SW480 (cell line): ENCODE data around the gene ICA1.
"Not testable (repeated sequence)": the region's sequence is repeated elsewhere in the genome, so short reads cannot be mapped to it uniquely, and the experiment has no call there.

Experiments used
- DNase-seq: peaks from one replicate; pipeline ENCODE4 v3.0.0-alpha.2; 2016; ENCODE audit warnings: low spot score

ICA1 gene

DNA sequence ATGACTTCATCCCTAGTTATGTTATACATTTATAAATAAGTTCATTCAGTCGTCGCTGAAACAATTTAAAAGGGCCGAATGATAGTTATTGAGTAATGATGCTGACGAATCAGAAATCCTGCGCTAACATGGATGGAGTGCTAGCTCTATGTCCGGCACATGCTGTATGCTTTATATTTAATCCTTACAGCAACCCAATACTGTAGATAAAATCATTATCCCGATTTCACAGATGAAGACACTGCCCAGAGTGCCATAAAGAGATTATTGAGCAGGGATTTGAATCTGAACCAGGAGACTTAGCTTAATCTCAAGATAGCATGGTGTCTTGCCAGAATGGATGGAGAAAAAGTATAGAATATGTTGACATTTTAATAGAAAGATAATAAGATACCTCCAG is 1.1 kb upstream of the ICA1 start:
- no peak for DNase-seq

DNA sequence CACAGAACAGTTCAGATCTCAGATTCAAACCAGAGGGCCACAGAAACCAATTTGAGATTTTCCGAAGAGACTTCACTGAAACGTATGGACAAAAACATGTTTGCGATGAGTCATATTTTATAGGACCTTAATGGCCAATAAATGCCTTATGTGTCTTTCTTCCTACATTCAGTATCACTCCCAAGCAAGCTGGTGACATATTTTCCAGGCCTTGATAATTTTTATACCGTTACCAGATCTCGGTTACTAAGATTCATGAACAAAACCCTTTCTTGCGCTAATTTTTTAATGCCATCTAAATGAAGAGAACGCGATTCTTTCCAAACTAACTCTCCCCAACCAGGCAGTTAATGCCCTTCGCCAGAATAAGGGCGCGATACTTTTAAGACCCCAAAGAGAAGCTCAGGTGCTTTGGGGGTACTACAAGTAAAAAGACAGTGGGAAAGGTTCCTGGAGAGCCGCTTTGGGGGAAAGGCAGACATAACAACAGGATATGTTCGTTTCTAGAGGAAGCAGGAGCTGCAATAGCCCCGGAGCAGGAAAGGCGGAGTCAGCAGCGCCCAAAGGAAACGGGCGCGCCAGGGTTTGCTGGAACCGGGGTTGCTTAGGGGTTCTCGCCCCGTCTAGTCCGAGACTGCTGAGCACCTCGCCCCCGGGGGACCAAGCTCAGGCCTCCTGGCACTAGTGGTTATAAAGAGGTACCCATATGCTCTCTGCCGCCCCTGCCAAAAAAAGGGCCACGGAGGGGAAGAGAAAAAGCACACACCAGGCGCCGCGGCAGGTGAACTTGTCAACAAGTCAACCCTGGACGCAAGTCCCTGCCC is 884 bp downstream of the ICA1 start:
- peak; percentile 87 for DNase-seq

DNA sequence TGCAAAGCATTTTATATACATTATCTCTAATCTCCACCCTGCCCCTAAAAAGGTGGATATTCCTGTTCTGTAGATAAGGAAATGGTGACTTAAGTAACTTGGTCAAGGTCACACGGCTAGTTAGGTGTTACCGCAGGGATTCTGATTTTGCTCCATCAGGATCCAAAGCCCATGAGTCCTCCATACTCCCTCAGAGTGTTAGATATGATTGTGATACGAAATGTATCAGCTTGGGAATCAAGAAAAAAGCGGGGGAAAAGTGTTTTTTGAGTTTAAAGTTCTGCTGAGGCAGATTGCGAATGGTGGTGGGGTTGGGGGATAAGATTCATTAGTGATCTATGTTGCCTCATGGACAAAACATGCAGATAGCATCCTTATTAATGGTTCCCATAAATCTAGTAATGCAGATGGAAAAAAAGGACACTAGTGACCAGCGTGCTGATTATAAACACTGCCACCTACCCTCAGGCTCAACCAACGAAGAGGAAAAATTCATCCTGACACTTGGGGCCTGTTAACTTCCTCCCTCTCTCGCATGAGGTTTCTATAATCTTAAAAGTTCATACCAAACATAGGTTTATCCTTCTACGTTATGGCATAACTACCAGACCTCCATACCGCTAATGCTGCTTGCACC is 2.3 kb downstream of the ICA1 start:
- no peak for DNase-seq

DNA sequence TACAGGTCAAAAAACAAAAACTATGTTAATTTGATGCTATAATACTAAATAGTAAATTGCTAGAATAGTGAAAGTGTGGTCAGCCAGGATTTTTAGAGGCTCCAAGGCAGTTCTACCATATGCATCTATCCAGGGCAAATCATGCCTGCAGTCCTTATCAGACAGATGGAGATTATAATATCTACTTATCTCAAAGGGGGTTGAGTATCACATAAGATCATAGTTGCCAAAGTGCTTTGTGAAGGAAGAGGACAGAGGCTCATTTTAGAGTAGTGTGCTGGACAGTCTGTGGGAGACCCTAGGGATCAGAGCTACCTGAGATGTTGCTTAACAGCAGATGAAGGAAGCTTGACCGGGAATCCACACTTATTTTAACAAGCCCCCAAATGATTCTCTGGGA is 3.2 kb downstream of the ICA1 start:
- DNase-seq = no peak

DNA sequence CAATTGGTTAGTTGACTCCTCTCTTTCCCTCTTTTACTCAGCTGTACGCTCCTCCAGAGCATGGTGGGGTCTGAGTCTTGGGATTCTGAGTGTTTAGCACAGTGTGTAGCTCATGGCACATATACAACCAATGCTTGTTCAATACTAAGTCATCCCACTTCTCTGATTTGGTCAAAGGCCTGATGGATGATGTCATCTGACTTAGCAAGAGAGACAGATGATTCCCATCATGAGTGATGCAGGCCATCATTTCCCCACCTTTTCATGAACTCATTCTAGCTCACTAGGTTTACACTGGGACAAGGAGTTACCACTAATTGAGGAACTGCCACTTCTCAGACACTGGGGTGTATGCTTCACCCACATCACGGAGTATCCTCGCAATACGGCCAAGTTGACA is 3.8 kb downstream of the ICA1 start:
- no peak for DNase-seq

DNA sequence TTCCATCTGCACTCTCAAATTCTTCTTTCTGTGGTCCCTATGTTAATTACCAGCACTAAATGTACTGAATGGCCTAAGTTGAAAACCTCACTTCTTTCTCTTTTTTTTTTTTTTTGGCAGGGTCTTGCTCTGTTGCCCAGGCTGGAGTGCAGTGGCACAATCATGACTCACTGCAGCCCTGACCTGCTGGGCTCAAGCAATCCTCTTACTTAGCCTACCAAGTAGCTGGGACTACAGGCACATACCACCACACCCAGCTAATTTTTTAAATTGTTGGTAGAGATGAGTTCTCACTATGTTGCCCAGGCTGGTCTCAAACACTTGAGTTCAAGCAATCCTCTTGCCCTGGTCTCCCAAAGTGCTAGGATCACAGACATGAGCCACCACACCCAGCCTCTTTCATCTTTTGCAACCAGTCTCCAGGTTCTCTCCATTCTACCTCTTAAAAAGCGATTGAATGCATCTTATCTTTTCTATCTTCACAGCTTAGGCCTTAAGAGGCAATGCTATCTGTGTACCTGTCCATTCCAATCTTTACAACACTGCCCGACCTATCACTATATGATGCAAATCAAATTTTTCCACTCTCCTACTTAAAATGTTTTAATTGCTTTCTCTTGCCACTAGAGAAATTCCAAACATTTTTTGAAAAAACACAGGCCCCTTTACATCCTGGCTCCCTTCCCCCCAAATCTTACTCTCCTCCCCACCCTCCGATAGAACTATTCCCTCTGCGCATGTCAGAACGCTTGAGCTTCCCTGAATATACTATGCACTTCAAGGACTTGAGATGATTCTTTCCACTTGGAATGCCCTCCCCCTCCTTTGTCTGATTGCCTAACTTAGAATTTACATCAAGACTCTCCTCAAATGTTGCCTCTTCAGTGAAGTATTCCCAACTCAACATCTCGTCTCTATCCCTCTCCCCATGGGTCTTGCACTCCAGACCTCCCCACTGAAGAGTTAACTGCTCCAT is 6.0 kb downstream of the ICA1 start:
- no peak for DNase-seq

DNA sequence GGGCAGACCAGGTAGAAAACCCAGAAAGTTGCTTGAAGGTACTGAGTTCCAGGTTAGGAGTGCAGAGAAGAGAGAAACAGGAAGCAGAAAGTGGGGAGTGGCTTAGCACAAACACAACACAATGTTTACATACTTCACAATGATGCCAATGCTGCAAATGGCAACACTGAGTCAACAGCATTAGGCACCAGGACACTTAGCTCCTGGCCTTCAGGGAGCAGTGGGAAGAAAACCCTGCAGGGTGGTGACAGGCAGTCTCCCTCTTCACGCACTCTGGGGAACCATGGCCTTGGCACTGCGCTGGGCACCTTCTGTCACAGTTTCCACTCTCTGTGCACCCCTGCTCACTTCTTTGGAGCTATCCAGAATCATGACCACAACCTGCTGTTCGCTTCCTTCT is 7.3 kb downstream of the ICA1 start:
- DNase-seq = no peak

DNA sequence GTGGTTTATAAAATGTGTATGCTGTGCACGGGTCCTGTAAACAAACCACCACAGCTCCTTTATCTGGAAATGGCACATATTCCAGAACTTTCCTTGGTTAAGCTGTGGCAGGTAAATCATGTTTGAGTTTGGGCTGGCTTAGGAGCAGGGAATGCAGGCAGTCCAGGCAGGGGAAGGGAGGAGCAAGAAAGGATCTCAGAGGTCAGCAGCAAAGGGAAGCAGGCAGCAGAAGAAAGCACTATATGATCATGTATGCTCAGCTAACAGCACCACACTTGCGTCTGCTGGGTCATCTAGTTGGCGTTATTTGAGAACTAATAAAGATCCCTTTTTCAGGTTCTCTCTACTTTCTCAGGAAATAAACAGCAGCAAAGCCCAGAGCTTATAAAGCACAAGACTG is 7.8 kb downstream of the ICA1 start:
- DNase-seq = no peak

DNA sequence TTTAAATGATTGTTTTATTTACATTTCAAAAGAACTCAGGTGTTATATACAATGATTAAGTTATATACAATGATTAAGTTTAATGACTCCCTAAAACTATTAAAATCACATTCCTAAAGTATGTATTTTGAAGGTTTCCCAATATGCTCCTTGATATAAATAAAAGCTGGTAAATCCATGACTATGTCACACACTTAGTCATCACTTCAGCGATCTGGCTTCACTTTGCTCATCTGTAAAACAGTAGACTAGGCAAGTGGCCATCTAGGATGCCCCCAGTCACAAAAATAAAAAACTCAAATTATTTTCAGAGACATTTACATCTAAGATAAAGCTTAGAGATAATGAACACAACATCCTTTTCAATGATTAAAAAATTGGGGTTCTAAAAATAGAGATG is 10.8 kb downstream of the ICA1 start:
- no peak for DNase-seq

DNA sequence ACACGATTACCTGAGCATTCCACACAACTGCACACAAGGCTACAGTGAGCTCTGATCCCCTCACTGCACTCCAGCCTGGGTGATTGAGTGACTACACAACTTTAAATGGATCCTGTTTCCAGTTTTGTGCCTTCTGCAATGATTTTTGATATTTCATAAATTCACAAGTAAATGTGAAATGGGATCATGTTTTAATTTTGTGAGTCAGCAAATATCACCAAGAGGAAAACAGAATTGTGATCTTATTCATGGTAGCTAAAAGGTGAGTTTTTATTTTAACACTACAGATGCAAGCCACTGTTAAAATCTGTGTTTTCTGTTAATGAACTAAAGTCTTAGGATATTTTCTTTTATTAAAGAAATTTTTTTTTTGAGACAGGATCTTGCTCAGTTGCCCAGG is 11.4 kb downstream of the ICA1 start:
- no peak for DNase-seq

DNA sequence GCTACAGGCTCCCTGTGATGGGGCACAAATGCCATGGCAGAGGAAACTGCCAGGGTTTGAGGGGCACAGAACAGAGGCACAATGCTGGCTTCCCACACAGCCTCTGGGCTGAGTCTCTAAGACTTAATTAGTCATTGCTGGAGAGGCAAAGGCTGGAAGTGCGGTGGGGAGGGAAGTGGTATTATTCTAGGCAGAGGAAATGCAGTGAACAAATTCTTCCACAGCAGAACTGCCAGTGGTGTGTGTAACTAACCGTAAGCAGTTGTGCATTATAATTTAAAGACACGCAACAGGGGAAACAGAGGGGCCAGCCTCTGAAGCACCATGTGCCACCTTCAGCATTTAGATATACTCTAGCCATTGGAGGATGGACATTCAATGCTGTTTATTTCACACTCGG is 12.8 kb downstream of the ICA1 start:
- DNase-seq = no peak

DNA sequence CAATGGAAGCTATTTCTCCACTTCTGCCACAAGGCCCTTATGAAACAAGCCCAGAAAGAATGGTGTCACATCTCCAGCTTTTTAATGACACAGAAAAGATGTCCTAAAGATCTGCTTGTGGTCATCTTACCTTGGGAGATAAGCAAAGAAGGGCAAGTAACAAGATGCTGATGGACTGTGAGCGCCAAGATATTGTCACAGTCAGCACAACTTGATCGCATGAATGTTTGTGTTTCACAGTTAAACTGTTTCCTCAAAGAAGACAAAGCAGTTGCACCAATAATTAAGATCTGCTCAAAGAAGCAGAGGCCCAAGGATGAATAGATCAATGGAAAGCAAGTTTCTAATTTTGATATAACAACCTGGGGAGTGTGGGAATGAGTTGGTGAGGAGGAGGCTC is 15.9 kb downstream of the ICA1 start:
- DNase-seq = no peak

DNA sequence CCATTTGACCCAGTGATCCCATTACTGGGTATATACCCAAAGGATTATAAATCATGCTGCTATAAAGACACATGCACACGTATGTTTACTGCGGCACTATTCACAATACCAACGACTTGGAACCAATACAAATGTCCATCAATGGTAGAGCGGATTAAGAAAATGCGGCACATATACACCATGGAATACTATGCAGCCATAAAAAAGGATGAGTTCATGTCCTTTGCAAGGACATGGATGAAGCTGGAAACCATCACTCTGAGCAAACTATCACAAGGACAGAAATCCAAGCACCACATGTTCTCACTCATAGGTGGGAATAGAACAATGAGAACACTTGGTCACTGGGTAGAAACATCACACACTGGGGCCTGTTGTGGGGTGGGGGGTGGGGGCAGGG is 16.9 kb downstream of the ICA1 start:
- not testable (repeated sequence) for DNase-seq

DNA sequence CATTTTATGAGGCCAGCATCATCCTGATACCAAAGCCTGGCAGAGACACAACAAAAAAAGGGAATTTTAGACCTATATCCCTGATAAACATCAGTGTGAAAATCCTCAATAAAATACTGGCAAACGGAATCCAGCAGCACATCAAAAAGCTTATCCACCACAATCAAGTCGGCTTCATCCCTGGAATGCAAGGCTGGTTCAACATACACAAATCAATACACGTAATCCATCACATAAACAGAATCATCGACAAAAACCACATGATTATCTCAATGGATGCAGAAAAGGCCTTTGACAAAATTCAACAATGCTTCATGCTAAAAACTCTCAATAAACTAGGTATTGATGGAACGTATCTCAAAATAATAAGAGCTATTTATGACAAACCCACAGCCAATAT is 18.9 kb downstream of the ICA1 start:
- not testable (repeated sequence) for DNase-seq

DNA sequence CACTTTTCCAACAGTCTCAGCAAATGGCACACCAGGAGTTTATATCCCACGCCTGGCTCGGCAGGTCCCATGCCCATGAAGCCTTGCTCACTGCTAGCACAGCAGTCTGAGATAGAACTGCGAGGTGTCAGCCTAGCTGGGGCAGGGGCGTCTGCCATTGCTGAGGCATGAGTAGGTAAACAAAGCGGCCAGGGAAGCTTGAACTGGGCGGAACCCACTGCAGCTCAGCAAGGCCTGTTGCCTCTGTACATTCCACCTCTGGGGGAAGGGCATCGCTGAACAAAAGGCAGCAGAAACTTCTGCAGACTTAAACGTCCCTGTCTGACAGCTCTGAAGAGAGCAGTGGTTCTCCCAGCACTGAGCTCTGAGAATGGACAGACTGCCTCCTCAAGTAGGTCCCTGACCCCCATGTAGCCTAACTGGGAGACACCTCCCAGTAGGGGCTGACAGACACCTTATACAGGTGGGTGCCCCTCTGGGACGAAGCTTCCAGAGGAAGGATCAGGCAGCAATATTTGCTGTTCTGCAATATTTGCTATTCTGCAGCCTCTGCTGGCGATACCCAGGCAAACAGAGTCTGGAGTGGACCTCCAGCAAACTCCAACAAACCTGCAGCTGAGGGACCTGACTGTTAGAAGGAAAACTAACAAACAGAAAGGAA is 22.1 kb downstream of the ICA1 start:
- not testable (repeated sequence) for DNase-seq

DNA sequence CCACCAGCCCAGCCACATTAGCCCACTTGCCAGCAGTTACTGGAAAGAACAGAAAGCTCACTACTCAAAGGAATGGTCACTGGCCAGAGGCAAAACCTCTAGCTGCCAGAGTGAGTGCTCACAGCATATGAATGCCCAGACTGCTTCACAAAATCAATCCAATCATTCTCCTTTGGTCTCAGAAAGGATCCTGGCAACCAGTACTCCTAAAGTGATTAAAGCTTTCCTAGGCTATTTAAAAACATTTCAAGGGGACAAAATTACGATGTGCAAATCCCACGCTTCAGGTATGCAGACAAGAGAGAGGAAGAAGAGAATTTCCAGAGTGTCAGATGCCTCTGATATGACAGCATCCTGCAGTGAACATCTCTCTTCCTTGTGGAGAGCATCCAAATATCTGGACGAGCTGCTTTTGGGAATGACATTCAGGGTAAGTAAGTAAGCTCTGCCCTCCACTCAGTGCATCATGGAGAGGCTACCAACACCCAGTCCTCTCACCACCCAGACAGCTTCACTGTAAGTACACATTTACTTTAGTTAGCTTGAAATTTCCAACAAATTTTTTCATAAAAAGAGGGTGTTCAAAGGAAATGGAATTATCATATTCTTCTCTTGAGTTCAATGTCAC is 25.1 kb downstream of the ICA1 start:
- DNase-seq = no peak

DNA sequence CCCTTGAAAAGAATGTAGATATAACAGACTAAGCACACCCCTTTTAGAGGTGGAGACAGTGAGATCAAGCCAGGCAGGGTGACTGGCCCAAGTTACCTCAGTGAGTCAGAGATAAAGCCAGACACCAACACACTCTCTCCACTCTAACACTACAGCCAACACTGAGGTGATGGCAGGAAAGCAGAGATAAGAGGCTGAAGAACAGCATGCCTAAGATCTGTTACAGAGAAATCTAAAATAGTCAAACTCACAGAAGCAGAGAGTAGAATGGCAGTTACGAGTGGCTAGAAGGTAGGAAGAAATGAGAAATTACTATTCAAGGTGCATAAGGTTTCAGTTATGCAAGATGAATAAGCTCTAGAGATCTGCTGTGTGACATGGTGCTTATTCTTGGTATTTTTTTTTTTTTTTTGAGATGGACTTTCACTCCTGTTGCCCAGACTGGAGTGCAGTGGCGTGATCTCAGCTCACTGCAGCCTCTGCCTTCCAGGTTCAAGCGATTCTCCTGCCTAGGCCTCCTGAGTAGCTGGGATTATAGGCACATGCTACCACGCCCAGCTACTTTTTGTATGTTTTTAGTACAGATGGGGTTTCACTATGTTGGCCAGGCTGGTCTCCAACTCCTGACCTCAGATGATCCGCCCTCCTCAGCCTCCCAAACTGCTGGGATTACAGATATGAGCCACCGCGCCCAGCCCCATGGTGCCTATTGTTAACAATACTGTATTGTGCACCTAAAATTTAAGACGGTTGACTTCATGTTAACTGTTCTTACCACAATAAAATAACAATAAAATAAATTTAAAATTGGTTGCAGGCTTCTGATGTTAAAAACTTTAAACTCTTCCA is 28.7 kb downstream of the ICA1 start:
- DNase-seq = no peak

DNA sequence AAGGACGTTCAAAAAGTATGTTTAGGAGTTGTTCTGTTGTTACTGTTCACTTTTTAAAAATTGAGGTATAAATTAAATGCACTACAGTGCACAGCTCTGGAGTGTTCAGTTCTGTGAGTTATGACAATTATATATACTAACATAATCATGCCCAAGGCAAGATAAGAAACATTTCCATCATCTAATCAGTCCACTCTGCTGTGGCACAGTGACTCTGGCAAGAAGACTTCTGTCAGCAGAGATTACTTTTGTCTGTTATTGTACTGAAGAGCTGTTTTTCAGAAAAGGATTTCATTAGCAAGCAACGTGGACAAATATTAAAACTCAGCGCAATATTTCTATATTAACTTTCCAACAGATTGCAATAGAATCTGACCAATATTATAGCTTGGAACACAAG is 32.0 kb downstream of the ICA1 start:
- DNase-seq = no peak

DNA sequence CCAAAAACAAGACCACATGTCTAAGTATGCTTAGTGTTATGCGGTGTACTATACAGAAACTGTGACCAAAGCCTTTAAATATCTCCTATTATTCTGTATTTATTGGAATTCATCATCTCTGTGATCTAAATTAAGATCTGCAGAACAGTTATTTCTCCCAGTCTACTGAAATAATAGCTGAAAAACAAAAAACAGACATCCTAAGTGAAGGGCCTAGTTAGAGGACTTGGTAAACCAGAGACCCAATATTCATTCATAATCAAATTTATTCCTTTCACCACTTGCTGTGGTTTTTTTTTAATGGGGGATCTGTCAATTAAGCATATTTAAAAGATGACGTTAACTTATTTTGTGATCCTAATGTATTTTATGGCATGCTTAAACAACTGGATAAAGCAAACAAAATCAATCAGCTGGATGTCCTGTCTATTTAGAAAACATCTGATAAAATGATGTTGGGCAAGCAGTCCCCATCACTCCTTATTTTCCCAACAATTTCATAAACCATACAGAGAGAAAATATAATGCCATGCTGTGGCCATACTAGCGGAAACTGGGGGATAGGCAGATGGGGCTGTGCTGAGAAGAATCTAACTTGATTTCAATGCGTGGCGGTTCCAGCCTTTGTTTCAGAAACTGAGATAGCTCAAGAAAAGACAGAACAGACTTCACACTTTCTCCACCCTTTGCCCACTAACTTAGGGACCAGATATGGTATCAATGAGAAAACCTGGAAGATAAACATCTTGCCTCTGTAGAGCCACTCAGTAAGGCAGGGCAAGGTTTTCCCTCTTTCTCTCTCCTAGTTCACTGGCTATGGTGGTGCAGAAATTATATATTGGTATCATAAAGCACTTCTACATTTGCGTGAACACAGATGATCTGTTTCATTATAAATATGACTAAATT is 32.9 kb downstream of the ICA1 start:
- no peak for DNase-seq

DNA sequence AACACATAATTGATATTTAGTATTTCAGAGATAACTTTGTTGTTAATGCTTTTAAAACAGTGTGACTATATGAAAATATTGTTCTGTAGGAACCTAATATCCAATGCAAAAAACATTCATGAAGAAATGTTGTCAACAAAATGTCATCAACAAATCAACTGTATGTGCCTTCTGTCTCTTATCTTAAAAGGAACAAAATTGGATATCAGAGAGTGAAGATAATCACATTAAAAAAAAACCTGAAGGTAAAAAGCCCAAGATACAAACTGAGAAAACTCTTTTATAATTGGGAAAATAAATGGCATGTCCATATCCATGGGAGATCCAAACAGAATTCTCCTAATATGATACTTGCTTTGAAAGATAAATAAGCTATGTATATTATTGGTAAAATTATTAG is 33.9 kb downstream of the ICA1 start:
- no peak for DNase-seq
